ENCODE data around the gene C6orf47. TPM values are rescaled to one million over a fixed set of nuclear protein-coding genes. Genes with fewer than 3 reads are reported as not detected.

C6orf47 gene
- polyA plus RNA-seq, 1 of the 3 experiments (the other 2 are of a cell fraction), result 10.3 TPM

- POLR2A ChIA-PET, result interaction anchor here (1.2 kb wide), 1 partner anchor 9 kb away, joined by 5 read pairs; no protein-coding TSS in a partner anchor
- Histone ChIP-seq H3K9me3 (no peaks in the 10 kb centered on the region), H2AFZ (ENCODE audit: low read depth) (no peak overlapping the region; the same call in 1 of the 2 replicates), H3K36me3 (replicated peaks in 1 of 2; ENCODE audit: control insufficient read depth in 1 of 2, insufficient read depth in 2 of 2, low read length in 1 of 2) (no peaks in the 10 kb centered on the region), H3K27me3 (ENCODE audit: insufficient read depth) (no peaks in the 10 kb centered on the region), H3K9me2 (no peaks in the 10 kb centered on the region), H3K27ac (ENCODE audit: low read depth in 2 of 2, low read length in 1 of 2) (no peak overlapping the region), H4K20me1 (ENCODE audit: insufficient read depth) (no peaks in the 10 kb centered on the region), H3K4me3 (ENCODE audit: low read depth in 2 of 2, low read length in 1 of 2) (no peak overlapping the region), H3K4me1 (ENCODE audit: control insufficient read depth in 1 of 2, insufficient read depth in 2 of 2, low read depth in 1 of 2, low read length in 1 of 2) (no peaks in the 10 kb centered on the region; a peak in 1 of 4 replicates), H3K4me2 (no peak overlapping the region), H3K9ac (no peak overlapping the region), H3F3A (replicated peaks; ENCODE audit: insufficient read depth) (no peaks in the 10 kb centered on the region), H3K79me2 (ENCODE audit: insufficient read depth) (no peaks in the 10 kb centered on the region)
- CTCF ChIA-PET, result interaction anchor here (0.6 to 3.7 kb wide), 6 partner anchors 13 to 196 kb away, joined by 3 to 29 read pairs (median 3); partner anchors contain the start of genes ATP6V1G2, BAG6 and LSM2
- TF ChIP-seq NFIC (IDR thresholded peaks at IDR 0.05; ENCODE audit: borderline replicate concordance), result no peak
- no peak for TF ChIP-seq MXI1 (IDR thresholded peaks at IDR 0.05; ENCODE audit: low read depth, low read length)
- no peak for TF ChIP-seq RFX5 (IDR thresholded peaks at IDR 0.05; ENCODE audit: low read length)
- TF ChIP-seq POLR2AphosphoS5 (IDR thresholded peaks at IDR 0.05; ENCODE audit: low read depth, low read length), result no peak
- TF ChIP-seq MAX (IDR thresholded peaks at IDR 0.05; ENCODE audit: low read depth), result no peak
- no peak for TF ChIP-seq TEAD4 (IDR thresholded peaks at IDR 0.05; ENCODE audit: borderline replicate concordance, insufficient read depth)
- TF ChIP-seq REST (IDR thresholded peaks at IDR 0.05; ENCODE audit: low read depth, low read length), result no peak
- TF ChIP-seq NRF1 (IDR thresholded peaks at IDR 0.05; ENCODE audit: low read depth, low read length), result no peak
- no peak for TF ChIP-seq RAD21 (IDR thresholded peaks at IDR 0.05; ENCODE audit: low read length)
- no peak for TF ChIP-seq RCOR1 (IDR thresholded peaks at IDR 0.05; ENCODE audit: low read length)
- TF ChIP-seq TCF12 (IDR thresholded peaks at IDR 0.05), result no peak
- WGBS (ENCODE audit: low lambda C conversion rate), result 94% methylated on average over 4 of the region's 4 CpGs
- no peak for DNase-seq
These were observed 49.6 kb downstream of the C6orf47 start for GRCh38 chr6:31610968-31611367.

GRCh38 chr6:31609519-31610406, 50.8 kb downstream of the C6orf47 start:
- WGBS (ENCODE audit: low lambda C conversion rate), result 83% methylated on average over 8 of the region's 8 CpGs
- Histone ChIP-seq H3K9ac (no peak overlapping the region), H4K20me1 (ENCODE audit: insufficient read depth) (no peaks in the 10 kb centered on the region), H3F3A (replicated peaks; ENCODE audit: insufficient read depth) (no peaks in the 10 kb centered on the region), H3K9me3 (no peaks in the 10 kb centered on the region), H3K36me3 (replicated peaks in 1 of 2; ENCODE audit: control insufficient read depth in 1 of 2, insufficient read depth in 2 of 2, low read length in 1 of 2) (no peaks in the 10 kb centered on the region), H3K4me2 (no peak overlapping the region), H3K79me2 (ENCODE audit: insufficient read depth) (no peaks in the 10 kb centered on the region), H2AFZ (ENCODE audit: low read depth) (no peak overlapping the region), H3K4me3 (ENCODE audit: low read depth in 2 of 2, low read length in 1 of 2) (no peak overlapping the region), H3K9me2 (no peaks in the 10 kb centered on the region), H3K27ac (ENCODE audit: low read depth in 2 of 2, low read length in 1 of 2) (no peak overlapping the region), H3K27me3 (ENCODE audit: insufficient read depth) (no peaks in the 10 kb centered on the region), H3K4me1 (ENCODE audit: control insufficient read depth in 1 of 2, insufficient read depth in 2 of 2, low read depth in 1 of 2, low read length in 1 of 2) (no peaks in the 10 kb centered on the region; a peak in 1 of 4 replicates)
- no peak for DNase-seq
- ChIA-PET POLR2A (no interaction called here), CTCF (interaction anchor here (0.5 to 3.7 kb wide), 7 partner anchors 11 to 243 kb away, joined by 3 to 29 read pairs (median 3); partner anchors contain the start of genes ATP6V1G2, BAG6 and DDX39B)
- TF ChIP-seq MEF2A (IDR thresholded peaks at IDR 0.05; ENCODE audit: borderline replicate concordance, low read depth) (no peak), RAD21 (IDR thresholded peaks at IDR 0.05; ENCODE audit: low read length) (no peak), TEAD4 (IDR thresholded peaks at IDR 0.05; ENCODE audit: borderline replicate concordance, insufficient read depth) (no peak), RFX5 (IDR thresholded peaks at IDR 0.05; ENCODE audit: low read length) (no peak), ZBTB33 (IDR thresholded peaks at IDR 0.05; ENCODE audit: borderline replicate concordance, low read depth) (no peak), USF1 (IDR thresholded peaks at IDR 0.05; ENCODE audit: borderline replicate concordance, low read depth) (no peak), SMC3 (IDR thresholded peaks at IDR 0.05; ENCODE audit: low read depth, low read length) (no peak), FOXM1 (IDR thresholded peaks at IDR 0.05; ENCODE audit: low read depth) (no peak), NFIC (IDR thresholded peaks at IDR 0.05; ENCODE audit: borderline replicate concordance) (no peak)
